GM18907 (cell line): ENCODE measurements around the gene TMEM60.
"Not testable (repeated sequence)": the region's sequence is repeated elsewhere in the genome, so short reads cannot be mapped to it uniquely, and the experiment has no call there.

ENCODE experiments used
- ATAC-seq: cut with Tn5 transposase; IDR thresholded peaks from one replicate; pipeline ENCODE4 v1.9.1; 2021; ENCODE audit warnings: mild to moderate bottlenecking, moderate library complexity; ENCODE audit not compliant: unreplicated experiment

Gene TMEM60

GRCh38 chr7:77812290-77812685, 14.1 kb upstream of the TMEM60 start:
- no peak for ATAC-seq

GRCh38 chr7:77811516-77812289, 13.5 kb upstream of the TMEM60 start:
- ATAC-seq, result no peak

- no peak for ATAC-seq
These were observed 10.3 kb upstream of the TMEM60 start for GRCh38 chr7:77808517-77808916.

GRCh38 chr7:77806425-77806824, 8.2 kb upstream of the TMEM60 start:
- ATAC-seq, result no peak

GRCh38 chr7:77802557-77803405, 4.5 kb upstream of the TMEM60 start:
- ATAC-seq, result no peak

- no peak for ATAC-seq
These were observed 2.5 kb upstream of the TMEM60 start for GRCh38 chr7:77800730-77801129.

- ATAC-seq, result no peak
These were observed 1.9 kb upstream of the TMEM60 start for GRCh38 chr7:77800158-77800557.

GRCh38 chr7:77799078-77799964, 1.1 kb upstream of the TMEM60 start:
- peak; percentile 3 for ATAC-seq

GRCh38 chr7:77797734-77798393, 370 bp downstream of the TMEM60 start:
- peak; percentile 38 for ATAC-seq

- ATAC-seq, result no peak
These were observed 1.3 kb downstream of the TMEM60 start for GRCh38 chr7:77796960-77797359.

- ATAC-seq, result no peak
These were observed 2.1 kb downstream of the TMEM60 start for GRCh38 chr7:77796109-77796508.

GRCh38 chr7:77794000-77794399, 4.2 kb downstream of the TMEM60 start:
- ATAC-seq, result no peak

- ATAC-seq, result no peak
These were observed 6.3 kb downstream of the TMEM60 start for GRCh38 chr7:77791956-77792355.

GRCh38 chr7:77791336-77791735, 6.9 kb downstream of the TMEM60 start:
- ATAC-seq, result no peak

GRCh38 chr7:77788327-77788902, 9.8 kb downstream of the TMEM60 start:
- ATAC-seq, result no peak

- ATAC-seq, result no peak
These were observed 11.5 kb downstream of the TMEM60 start for GRCh38 chr7:77786741-77787140.

GRCh38 chr7:77786018-77786417, 12.2 kb downstream of the TMEM60 start:
- no peak for ATAC-seq

GRCh38 chr7:77784426-77784825, 13.8 kb downstream of the TMEM60 start:
- ATAC-seq, result not testable (repeated sequence)

- no peak for ATAC-seq
These were observed 14.7 kb downstream of the TMEM60 start for GRCh38 chr7:77783545-77783944.

- ATAC-seq, result no peak
These were observed 15.1 kb downstream of the TMEM60 start for GRCh38 chr7:77783111-77783510.
